PC-9 (cell line): ENCODE measurements around the gene ERC2. TPM values are rescaled to one million over a fixed set of nuclear protein-coding genes. Genes with fewer than 3 reads are reported as not detected.

Experiments
- BruUV-seq: library from RNA; stranded (reverse); fragments of 400-500 nt; replicated peaks from 2 replicates; lab custom pipeline; 2021; lab: Mats Ljungman, UMichigan
- CTCF ChIA-PET: fragments of 300-600 bp; sonication (Branson Sonifier 250); formaldehyde crosslinking; loops from one replicate; lab custom pipeline; 2022; ENCODE audit warnings: antibody characterized with exemption; lab: Charles Lee
- POLR2A ChIA-PET: fragments of 300-600 bp; sonication (Branson Sonifier 250); formaldehyde crosslinking; loops from one replicate; lab custom pipeline; 2022; ENCODE audit warnings: antibody characterized with exemption; ENCODE audit not compliant: unreplicated experiment; lab: Charles Lee
- DNase-seq, 2 experiments: peaks; one replicate each; pipeline versions ENCODE4 v3.0.0 to v3.0.0-alpha.2; 2015 to 2022; ENCODE audit warnings: mixed read lengths in 1 of 2
- H2AFZ ChIP-seq: fragments of 200-600 bp; sonication (generic); 2 replicates; pipeline ENCODE4 v1.8.1; 2017; ENCODE audit warnings: antibody characterized with exemption
- H3F3A ChIP-seq: fragments of 200-600 bp; sonication (generic); 2 replicates; pipeline ENCODE4 v1.8.1; 2017; ENCODE audit warnings: antibody characterized with exemption, mild to moderate bottlenecking, low read depth; ENCODE audit not compliant: insufficient read depth
- H3K27ac ChIP-seq: fragments of 200-600 bp; sonication (generic); 2 replicates; pipeline ENCODE4 v1.6.1; 2016; ENCODE audit warnings: mixed run types
- H3K27me3 ChIP-seq: fragments of 200-600 bp; sonication (generic); 2 replicates; pipeline ENCODE4 v1.6.1; 2016; ENCODE audit warnings: low read depth, mixed run types; ENCODE audit not compliant: insufficient read depth
- H3K36me3 ChIP-seq: fragments of 200-600 bp; sonication (generic); 2 replicates; pipeline ENCODE4 v1.6.1; 2016; ENCODE audit warnings: low read depth, mixed run types
- H3K4me1 ChIP-seq: fragments of 200-600 bp; sonication (generic); replicated peaks from 2 replicates; pipeline ENCODE4 v1.6.1; 2016; ENCODE audit warnings: mixed run types; ENCODE audit not compliant: insufficient read depth
- H3K4me2 ChIP-seq: fragments of 200-600 bp; sonication (generic); 2 replicates; pipeline ENCODE4 v1.6.1; 2017; ENCODE audit warnings: mixed run types
- H3K4me3 ChIP-seq: fragments of 200-600 bp; sonication (generic); 2 replicates; pipeline ENCODE4 v1.6.1; 2016; ENCODE audit warnings: mixed run types
- H3K79me2 ChIP-seq: fragments of 200-600 bp; sonication (generic); 2 replicates; pipeline ENCODE4 v1.6.1; 2017; ENCODE audit warnings: low read depth, mixed run types
- H3K9me2 ChIP-seq: fragments of 200-600 bp; sonication (generic); 2 replicates; pipeline ENCODE4 v1.8.1; 2017; ENCODE audit warnings: mild to moderate bottlenecking; ENCODE audit not compliant: insufficient read depth
- H3K9me3 ChIP-seq: fragments of 200-600 bp; sonication (generic); 2 replicates; pipeline ENCODE4 v1.8.1; 2016; ENCODE audit warnings: low read depth; ENCODE audit not compliant: insufficient read depth
- H4K20me1 ChIP-seq: fragments of 200-600 bp; sonication (generic); 2 replicates; pipeline ENCODE4 v1.8.1; 2017; ENCODE audit not compliant: insufficient read depth
- CTCF ChIP-seq: fragments of 200-600 bp; sonication (generic); conservative IDR thresholded peaks from 2 replicates; pipeline ENCODE4 v1.6.1; 2017; ENCODE audit warnings: mixed run types, antibody characterized with exemption, mild to moderate bottlenecking, moderate library complexity
- EZH2 ChIP-seq: fragments of 200-600 bp; sonication (generic); IDR thresholded peaks from 2 replicates; pipeline ENCODE4 v1.8.0; 2017; ENCODE audit warnings: antibody characterized with exemption, low read depth
- intact Hi-C: fragments of 100-400 bp; cut with micrococcal nuclease; formaldehyde crosslinking; loops from one replicate; pipeline ENCODE4 v1.10.0; 2022; ENCODE audit not compliant: unreplicated experiment
- total RNA-seq: library from RNA; stranded (reverse); gene quantifications from 2 replicates; pipeline ENCODE4 v1.2.3, GENCODE V29; 2021

ERC2 gene
- total RNA-seq, 1 experiment from 2014 or later = 1.4 TPM

- CTCF ChIA-PET = no interaction called here
- TF ChIP-seq EZH2 (no peak), CTCF (no peak)
- H4K20me1 ChIP-seq = no peaks in the 10 kb centered on the region
These were observed 516.9 kb downstream of the ERC2 start for GRCh38 chr3:55951388-55951787.

GRCh38 chr3:55947406-55947805, 520.9 kb downstream of the ERC2 start:
- intact Hi-C loops = no loop called here
- Histone ChIP-seq H3K79me2 (no peaks in the 10 kb centered on the region), H3K4me1 (no peaks in the 10 kb centered on the region), H3K4me3 (no peak overlapping the region), H3K36me3 (no peaks in the 10 kb centered on the region), H3K27ac (no peak overlapping the region), H3K9me2 (no peaks in the 10 kb centered on the region), H3K27me3 (no peaks in the 10 kb centered on the region), H4K20me1 (no peaks in the 10 kb centered on the region), H3F3A (no peaks in the 10 kb centered on the region), H3K4me2 (no peak overlapping the region), H3K9me3 (no peaks in the 10 kb centered on the region), H2AFZ (no peak overlapping the region)
- ChIA-PET POLR2A (no interaction called here), CTCF (no interaction called here)
- TF ChIP-seq EZH2 (no peak), CTCF (no peak)
- DNase-seq = no peak
- no TSS peak for BruUV-seq

More at GRCh38 chr3:55951388-55951787, 516.9 kb downstream of the ERC2 start:
- Histone ChIP-seq H3K4me3 (no peak overlapping the region), H3K4me1 (no peaks in the 10 kb centered on the region), H3K27ac (no peak overlapping the region), H3K36me3 (no peaks in the 10 kb centered on the region), H3F3A (no peaks in the 10 kb centered on the region), H3K79me2 (no peaks in the 10 kb centered on the region), H3K4me2 (no peak overlapping the region), H3K9me2 (no peaks in the 10 kb centered on the region), H3K27me3 (no peaks in the 10 kb centered on the region), H3K9me3 (no peaks in the 10 kb centered on the region), H2AFZ (no peak overlapping the region)
- DNase-seq = no peak
- POLR2A ChIA-PET = no interaction called here
- intact Hi-C loops = no loop called here
- no TSS peak for BruUV-seq

GRCh38 chr3:55946574-55947160, 521.6 kb downstream of the ERC2 start:
- BruUV-seq = no TSS peak
- intact Hi-C loops = no loop called here
- H3F3A ChIP-seq = no peaks in the 10 kb centered on the region
- H3K4me1 ChIP-seq = no peaks in the 10 kb centered on the region
- H3K4me3 ChIP-seq = no peak overlapping the region
- no peaks in the 10 kb centered on the region for H3K9me3 ChIP-seq
- no peaks in the 10 kb centered on the region for H3K27me3 ChIP-seq
- no peaks in the 10 kb centered on the region for H4K20me1 ChIP-seq
- H3K9me2 ChIP-seq = no peaks in the 10 kb centered on the region
- no peak overlapping the region for H3K27ac ChIP-seq
- H3K4me2 ChIP-seq = no peak overlapping the region
- POLR2A ChIA-PET = no interaction called here
- no peaks in the 10 kb centered on the region for H3K36me3 ChIP-seq
- DNase-seq = no peak
- H2AFZ ChIP-seq = no peak overlapping the region
- CTCF ChIA-PET = interaction anchor here (0.6 kb wide), 1 partner anchor 424 kb away, joined by 3 read pairs; no protein-coding TSS in a partner anchor
- H3K79me2 ChIP-seq = no peaks in the 10 kb centered on the region
- TF ChIP-seq EZH2 (no peak), CTCF (no peak)
